ENCODE data around the gene CEP70. TPM values are rescaled to one million over a fixed set of nuclear protein-coding genes. Genes with fewer than 3 reads are reported as not detected.
"Not testable (repeated sequence)": the region's sequence is repeated elsewhere in the genome, so short reads cannot be mapped to it uniquely, and the experiment has no call there.

Gene CEP70
- total RNA-seq = 10 to 100 TPM; 28.8 to 34.1 TPM
- long read RNA-seq, transcript CEP70-210 (16 exons, 2,037 nt) = major isoform, 6 of 25 reads
- long read RNA-seq, transcript CEP70-201 (18 exons, 2,732 nt) = minor isoform, 5 of 25 reads
- long read RNA-seq, partial matches to known transcripts = 2 of 25 reads
- long read RNA-seq, other reads (novel, unspliced or antisense) = 9 of 25 reads

- DNase-seq (peak; percentile 95), ATAC-seq (peak; percentile 99)
- intact Hi-C loops (cut with DNase I) = loop anchor here in 1 of 2 donors (2.0 kb wide), 1 partner anchor 328 kb away; no protein-coding TSS in a partner anchor
Observed at GRCh38 chr3:138594150-138594934, at the start of gene CEP70. Gene CEP70, minus strand, starts transcription at chr3:138594260. Its CDS starts 21,333 bp downstream, at chr3:138572927.

GRCh38 chr3:138642927-138643253, 48.8 kb upstream of the CEP70 start:
- intact Hi-C loops (cut with DNase I) = no loop called here
- DNase-seq = no peak
- ATAC-seq = no peak

DNA sequence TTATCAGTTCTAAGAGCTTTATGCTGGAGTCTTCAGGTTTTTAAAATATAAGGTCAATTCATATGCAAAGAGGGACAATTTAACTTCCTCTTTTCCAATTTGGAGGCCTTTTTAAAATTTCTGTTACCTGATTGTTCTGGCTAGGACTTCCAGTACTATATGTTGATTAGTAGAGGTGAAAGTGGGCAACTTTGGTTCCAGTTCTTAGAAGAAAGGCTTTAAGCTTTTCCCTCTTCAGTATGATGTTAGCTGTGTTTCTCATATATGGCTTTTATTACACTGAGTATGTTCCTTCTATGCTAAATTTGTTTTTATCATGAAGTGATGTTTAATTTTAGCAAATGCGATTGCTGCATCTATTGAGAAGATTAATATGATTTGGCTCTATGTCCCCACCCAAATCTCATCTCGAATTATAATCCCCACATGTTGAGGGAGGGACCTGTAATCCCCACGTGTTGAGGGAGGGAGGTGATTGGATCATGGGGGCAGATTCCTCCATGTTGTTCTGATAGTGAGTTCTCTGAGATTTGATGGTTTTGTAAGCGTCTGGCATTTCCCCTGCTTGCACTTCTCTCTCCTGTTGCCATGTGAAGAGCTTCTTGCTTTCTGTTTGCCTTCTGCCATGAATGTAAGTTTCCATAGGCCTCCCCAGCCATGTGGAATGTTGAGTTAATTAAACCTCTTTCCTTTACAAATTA, 48.3 kb upstream of the CEP70 start:
- DNase-seq (no peak), ATAC-seq (no peak)
- intact Hi-C loops (cut with DNase I) = no loop called here

DNA sequence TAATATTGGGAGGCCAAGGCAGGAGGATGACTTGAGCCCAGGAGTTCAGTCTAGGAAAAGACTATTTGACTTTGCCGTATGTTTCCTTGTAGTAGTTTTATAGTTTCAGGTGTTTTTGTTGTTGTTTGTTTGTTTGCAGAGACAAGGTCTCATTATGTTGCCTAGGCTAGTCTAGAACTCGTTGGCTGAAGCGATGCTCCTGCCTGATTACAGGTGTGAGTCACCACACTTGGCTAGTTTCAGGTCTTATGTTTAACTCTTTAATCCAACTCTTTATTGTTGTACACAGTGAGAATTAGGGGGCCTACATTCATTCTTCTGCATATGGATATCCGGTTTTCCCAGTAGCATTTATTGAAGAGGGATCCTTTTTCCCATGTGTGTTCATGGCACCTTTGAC, 46.5 kb upstream of the CEP70 start:
- intact Hi-C loops (cut with DNase I) = no loop called here
- ATAC-seq (no peak), DNase-seq (no peak)

DNA sequence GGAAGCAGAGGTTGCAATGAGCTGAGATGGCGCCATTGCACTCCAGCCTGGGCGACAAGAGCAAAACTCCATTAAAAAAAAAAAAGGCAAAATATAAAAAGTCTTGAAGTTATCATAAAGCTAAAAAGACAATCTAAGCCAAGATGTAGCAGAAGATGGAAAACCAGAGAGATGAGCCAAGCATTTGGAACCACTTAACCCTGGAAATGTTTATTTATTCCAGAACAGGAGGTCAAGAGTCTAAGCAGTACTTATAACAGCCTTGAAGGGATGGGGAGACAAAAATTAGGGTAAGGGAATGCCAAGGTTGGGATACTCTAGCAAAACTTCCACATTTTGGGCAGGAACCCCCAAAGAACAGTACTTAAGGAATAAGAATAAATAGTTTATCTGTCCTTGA, 44.6 kb upstream of the CEP70 start:
- no peak for ATAC-seq
- no peak for DNase-seq
- intact Hi-C loops (cut with DNase I) = no loop called here

- ATAC-seq (no peak), DNase-seq (no peak)
- intact Hi-C loops (cut with DNase I) = no loop called here
Observed at GRCh38 chr3:138629526-138629925, 35.5 kb upstream of the CEP70 start.

- intact Hi-C loops (cut with DNase I) = no loop called here
- ATAC-seq = peak in 1 of 2 donors; percentile 45
- no peak for DNase-seq
Observed at GRCh38 chr3:138625707-138626365, 31.8 kb upstream of the CEP70 start.

- DNase-seq (no peak), ATAC-seq (no peak)
- intact Hi-C loops (cut with DNase I) = no loop called here
Observed at GRCh38 chr3:138624518-138624917, 30.5 kb upstream of the CEP70 start.

DNA sequence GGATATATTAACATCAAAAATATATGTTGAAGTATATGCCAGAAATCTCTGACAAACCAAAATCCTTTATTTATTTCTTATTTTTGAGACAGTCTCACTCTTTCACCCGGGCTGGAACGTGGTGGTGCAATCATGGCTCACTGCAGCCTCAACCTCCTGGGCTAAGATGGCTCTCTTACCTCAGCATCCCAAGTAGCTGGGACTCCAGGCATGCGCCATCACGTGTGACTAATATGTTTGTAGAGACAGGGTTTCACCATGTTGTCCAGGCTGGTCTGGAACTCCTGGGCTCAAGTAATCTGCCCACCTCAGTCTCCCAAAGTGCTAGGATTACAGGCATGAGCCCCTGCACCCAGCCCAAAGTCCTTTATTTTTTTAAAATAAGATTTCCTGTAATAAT, 26.4 kb upstream of the CEP70 start:
- intact Hi-C loops (cut with DNase I) = no loop called here
- ATAC-seq (no peak), DNase-seq (no peak)

DNA sequence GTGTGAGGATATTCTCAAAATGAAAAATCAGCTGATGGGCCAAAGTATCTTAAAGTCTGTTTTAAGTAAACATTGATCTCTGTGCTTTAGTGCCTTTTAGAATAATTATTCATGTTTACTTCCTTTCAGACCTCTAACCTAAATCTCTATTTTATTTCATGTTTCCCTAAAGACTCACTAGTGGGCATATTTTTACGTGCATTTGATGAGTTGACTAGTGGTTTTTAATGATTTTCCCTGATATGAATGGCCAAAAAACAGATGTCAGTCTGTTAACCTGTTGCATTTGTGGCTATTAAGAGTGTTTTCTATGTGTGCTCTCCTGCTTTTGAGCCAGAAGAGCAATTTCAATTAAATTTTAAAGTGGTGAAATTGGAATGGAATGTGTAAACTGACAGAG, 21.4 kb upstream of the CEP70 start:
- no peak for DNase-seq
- intact Hi-C loops (cut with DNase I) = loop anchor here in 1 of 2 donors (10.0 kb wide), 1 partner anchor 69 kb away; no protein-coding TSS in a partner anchor
- no peak for ATAC-seq

DNA sequence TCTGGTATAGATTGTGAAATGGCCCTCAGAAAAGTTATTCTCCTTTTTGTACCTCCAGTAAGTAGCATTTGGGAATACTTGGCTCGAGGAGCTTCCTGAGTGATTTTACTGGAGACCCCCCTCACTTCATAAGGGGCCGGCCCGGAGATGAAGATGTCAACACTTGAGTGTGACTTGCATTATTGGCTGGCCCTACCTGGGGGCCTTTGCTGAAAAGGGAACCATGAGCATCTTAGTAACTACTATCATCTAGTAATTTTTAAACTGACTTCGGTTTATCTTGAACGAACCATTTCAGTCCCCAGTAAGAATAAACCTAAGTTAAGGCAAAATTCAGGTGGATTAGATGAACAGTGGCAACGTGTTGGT, 15.8 kb upstream of the CEP70 start:
- intact Hi-C loops (cut with DNase I) = loop anchor here in 1 of 2 donors (10.0 kb wide), 1 partner anchor 75 kb away; no protein-coding TSS in a partner anchor

DNA sequence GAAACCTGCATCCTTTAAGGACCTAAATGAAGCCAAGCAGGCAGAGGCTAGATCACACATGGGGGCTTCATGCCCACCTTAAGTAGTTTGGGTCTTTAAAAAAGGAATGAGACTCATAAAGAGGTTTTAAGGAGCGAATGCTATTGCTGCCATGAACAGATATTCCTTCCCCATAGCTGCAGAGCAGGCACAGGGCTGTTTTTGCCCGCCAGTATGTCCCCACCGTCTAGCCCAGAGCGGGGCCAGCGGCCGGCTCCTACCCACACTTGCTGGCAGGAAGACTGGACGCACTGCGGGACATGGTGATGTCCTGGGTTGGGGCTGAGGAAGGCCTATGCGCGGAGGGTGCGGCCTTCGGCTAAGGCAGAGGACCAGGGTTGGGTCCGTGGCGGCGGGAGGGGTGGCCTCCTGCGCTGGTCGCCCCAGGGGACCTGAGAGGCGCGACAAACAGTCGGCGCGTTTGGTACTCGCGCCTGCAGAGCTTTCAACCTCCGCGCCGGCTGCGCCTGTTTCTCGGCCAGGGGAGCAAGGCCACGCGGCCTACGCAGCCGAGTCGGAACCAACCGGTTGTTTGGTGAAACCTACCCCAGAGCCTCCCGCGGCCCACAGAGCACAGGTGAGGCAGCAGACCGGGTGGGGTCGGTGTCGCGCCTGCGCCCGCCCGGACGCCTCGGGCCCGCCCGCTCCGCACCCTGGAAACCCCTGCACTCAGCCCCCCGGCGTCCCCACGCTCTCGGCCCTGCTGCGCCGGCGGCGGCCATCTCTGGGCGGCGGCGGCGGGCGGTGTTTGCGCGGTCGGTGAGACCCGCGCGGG, 14.5 kb upstream of the CEP70 start, which contains the start of gene FAIM:
FAIM (plus strand) TSS at position 450 of the 814 bp plus-strand sequence. CDS start 10,956 bp downstream, outside the sequence.
- intact Hi-C loops (cut with DNase I) = no loop called here
- DNase-seq (peak; percentile 70), ATAC-seq (peak; percentile 87 to 90)

More for the DNA sequence above, 15.8 kb upstream of the CEP70 start:
- DNase-seq (no peak), ATAC-seq (no peak)

GRCh38 chr3:138604106-138604595, 10.1 kb upstream of the CEP70 start:
- ATAC-seq; intact Hi-C loops (cut with DNase I); DNase-seq: not testable (repeated sequence)

DNA sequence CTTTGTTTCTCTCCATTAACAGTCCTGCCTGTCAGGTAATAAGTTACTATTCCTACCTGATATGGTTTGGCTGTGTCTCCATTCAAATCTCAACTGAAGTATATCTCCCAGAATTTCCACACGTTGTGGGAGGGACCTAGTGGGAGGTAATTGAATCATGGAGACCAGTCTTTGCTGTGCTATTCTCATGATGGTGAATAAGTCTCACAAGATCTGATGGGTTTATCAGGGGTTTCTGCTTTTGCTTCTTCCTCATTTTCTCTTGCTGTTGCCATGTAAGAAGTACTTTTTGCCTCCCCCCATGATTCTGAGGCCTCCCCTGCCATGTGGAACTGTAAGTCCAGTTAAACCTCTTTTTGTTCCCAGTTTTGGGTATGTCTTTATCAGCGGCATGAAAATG, 7.6 kb upstream of the CEP70 start:
- ATAC-seq; intact Hi-C loops (cut with DNase I); DNase-seq: not testable (repeated sequence)

GRCh38 chr3:138600100-138600745, 6.2 kb upstream of the CEP70 start:
- DNase-seq (no peak), ATAC-seq (peak in 1 of 2 donors; percentile 59)
- intact Hi-C loops (cut with DNase I) = no loop called here

DNA sequence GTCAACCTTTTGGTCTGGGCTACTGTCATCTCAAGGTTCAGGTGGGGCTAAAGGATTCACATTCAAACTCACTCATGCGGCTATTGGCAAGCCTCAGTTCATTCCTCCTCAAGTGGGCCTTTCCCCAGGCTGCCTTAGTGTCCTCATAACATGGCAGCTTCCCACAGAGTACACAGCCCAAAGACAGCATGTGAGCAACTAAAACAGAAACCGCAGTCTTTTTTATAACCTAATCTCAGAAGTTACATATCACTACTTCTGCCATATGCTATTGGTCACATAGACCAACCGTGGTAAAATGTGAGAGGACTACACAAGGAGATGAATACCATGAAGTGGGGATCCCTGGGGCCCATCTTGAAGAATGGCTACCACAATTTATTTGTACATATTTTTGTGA, 4.5 kb upstream of the CEP70 start:
- intact Hi-C loops (cut with DNase I) = no loop called here
- ATAC-seq (no peak), DNase-seq (no peak)

DNA sequence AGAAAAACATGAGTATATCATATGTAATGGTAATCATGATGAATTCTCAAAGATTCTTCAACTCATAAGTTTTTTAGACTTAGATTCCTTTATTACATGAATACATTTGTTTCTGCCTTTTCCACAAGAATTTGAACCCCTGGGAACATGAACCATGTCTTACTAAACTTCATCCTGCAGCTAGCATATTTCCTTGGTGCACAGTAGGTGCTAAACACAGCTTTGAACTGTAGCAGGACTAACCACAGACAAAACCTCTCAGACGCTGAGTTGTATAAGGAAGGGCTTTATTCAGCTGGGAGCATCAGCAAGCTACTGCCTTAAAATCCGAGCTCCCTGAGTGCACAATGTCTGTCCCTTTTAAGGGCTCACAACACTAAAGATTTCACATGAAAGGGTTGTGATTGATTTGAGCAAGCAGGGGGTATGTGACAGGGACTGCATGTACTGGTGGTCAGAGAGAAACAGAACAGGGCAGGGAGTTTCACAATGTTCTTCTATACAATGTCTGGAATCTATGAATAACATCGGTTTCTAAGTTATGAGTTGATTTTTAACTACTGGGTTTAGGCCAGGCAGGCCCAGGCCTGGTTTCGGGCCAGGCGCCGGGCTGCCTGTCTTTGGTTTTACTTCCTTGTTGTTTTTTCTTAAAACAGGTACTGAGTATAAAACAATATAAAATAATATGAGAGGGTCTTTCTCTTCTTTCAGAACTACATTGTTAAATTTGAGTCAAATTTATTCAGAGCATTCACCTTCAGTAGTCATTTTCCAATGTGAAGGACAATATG, 3.3 kb upstream of the CEP70 start:
- intact Hi-C loops (cut with DNase I); DNase-seq; ATAC-seq: not testable (repeated sequence)
